ENCODE measurements around the gene GALE.

GALE gene

DNA sequence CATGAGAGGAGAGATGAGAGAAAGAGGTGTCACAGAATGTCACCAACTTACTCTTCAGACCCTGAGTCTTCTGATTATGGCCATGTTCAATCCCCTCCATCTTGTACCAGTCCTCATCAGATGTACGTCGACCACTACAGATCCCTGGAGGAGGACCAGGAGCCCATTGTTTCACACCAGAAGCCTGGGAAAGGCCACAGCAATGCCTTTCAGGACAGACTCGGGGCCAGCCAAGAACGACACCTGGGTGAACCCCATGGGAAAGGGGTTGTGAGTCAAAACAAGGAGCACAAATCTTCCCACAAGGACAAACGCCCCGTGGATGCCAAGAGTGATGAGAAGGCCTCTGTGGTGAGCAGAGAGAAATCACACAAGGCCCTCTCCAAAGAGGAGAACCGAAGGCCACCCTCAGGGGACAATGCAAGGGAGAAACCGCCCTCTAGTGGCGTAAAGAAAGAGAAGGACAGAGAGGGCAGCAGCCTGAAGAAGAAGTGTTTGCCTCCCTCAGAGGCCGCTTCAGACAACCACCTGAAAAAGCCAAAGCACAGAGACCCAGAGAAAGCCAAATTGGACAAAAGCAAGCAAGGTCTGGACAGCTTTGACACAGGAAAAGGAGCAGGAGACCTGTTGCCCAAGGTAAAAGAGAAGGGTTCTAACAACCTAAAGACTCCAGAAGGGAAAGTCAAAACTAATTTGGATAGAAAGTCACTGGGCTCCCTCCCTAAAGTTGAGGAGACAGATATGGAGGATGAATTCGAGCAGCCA is 49.3 kb downstream of the GALE start:
- DNase-seq (ENCODE audit: low read depth in 3 of 3) = peak in 1 of 3 experiments; percentile 19

DNA sequence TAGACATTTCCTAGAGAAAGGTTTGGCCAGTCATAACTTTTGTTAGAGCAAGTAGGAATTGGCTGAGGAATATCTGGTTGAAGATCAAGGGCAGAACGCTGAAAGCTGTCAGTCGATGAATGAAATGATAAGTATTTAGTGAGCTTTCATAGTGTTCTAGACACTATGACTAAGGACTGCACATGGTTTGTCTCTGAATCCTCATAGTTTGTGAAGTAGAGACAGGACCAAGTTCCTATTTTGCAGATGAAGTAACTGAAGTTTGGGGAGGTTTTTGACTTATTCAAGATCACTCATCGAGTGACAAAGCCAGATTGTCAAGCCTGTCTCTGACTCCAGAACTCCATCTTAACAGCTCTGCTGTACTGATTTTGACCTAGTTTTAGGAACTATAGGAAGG is 52.5 kb downstream of the GALE start:
- no peak for DNase-seq (ENCODE audit: low read depth in 3 of 3)
